GM21360 (cell line): ENCODE measurements around the gene CDH4.
"Not testable (repeated sequence)": the region's sequence is repeated elsewhere in the genome, so short reads cannot be mapped to it uniquely, and the experiment has no call there.

Experiments used
- ATAC-seq: cut with Tn5 transposase; IDR thresholded peaks from one replicate; pipeline ENCODE4 v1.9.1; 2021; ENCODE audit warnings: mild to moderate bottlenecking, moderate library complexity; ENCODE audit not compliant: unreplicated experiment

The CDH4 gene

DNA sequence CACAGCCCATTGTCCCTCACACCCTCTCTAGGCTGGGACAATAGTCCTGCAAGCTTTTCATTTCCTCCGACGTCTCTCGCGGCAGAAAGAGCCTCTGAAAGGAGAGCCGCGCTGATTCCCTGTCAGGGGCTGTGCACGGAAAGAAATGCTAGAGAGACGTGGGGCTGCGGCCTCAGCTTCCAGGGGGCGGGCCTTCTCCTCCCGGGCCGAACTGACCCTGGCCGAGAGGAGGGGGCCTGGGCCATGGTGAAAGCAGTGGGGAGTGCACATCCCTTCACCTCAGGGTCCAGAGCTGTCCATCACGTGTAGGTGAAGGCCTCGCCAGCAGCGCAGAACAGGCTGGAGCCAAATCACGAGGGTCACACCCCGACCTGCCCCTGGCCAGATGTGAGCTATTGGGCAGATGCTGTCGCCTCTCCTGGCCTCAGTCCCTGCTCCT is 593.2 kb downstream of the CDH4 start:
- no peak for ATAC-seq

DNA sequence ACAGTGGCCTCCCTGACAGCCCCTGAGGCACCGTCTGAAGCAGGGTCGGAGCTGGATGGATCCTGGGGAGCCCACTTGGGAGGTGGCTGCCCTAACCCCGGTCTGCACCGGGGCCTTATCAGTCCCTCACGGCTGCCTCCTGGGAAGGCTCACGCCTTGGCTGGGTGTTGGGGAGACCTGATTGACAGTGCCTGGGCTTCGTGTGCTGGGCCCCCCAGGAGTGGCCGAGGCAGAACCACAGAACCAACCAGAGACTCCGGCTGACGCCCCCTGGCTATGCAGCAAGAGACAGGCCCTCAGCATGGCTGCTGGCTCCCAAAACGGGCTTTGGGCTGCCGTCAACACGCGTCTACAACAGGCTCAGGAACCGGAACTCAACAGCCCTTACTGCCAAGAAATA is 594.0 kb downstream of the CDH4 start:
- ATAC-seq, result no peak

DNA sequence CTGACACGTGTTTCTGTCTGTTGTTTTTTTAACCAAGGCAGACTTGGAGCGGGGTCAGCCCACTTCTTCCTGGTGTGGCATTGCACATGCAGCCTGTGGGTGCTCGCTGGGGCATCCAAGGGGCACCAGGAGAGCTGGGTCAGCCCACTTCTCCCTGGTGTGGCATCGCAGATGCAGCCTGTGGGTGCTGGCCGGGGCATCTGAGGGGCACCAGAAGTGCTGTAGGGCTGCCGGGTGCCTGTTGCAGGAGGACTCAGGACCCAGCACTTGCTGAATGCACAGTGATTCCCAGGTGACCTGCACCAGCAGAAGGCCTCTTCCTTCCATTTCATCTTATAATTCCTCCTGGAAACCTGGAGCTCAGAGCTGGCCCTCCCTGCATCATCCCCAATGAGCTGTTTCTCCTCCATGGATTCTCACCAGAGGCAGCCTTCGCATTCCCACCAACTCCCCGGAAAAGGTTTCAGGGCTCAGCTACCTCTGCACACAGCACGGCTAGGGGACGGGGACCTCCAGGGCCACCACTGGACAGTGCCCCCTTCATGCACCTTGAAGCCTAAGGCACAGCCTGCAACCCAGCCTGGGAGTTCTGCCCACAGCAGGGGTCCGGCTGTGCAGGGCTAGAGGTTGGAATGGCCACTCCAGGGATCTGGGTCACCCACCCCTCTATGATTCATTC is 594.8 kb downstream of the CDH4 start:
- no peak for ATAC-seq

DNA sequence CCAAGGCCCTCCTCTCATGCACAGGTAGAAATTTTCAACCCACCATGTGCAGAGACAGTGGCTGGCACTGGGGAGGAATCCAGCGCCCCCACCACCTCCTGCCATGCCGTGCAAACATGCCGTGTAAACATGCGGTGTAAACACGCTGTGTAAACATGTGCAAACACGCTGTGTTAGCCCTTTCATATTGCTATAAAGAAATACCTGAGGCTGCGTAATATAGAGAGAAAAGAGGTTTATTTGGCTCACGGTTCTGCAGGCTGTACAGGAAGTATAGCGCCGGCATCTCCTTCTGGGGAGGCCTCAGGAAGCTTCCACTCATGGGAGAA is 595.3 kb downstream of the CDH4 start:
- ATAC-seq, result no peak

DNA sequence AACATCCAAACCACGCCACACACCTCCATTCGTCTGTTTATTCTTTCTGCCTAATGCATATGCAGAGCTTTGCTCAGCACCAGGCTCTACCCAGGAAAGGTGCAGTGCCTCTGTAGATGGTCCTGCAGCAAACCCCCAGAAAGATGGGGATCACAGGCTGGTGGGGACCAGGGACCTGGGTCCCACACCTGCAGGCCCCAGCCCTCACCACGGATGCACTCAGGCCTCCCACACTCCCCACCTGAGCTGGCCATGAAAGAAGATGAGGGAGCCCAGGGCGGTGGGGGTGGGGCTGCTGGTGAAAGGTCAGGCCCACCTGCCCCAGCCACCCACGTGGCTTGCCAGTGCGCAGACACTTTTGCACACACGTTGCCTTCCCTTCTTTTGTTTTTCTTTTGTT is 595.9 kb downstream of the CDH4 start:
- no peak for ATAC-seq

DNA sequence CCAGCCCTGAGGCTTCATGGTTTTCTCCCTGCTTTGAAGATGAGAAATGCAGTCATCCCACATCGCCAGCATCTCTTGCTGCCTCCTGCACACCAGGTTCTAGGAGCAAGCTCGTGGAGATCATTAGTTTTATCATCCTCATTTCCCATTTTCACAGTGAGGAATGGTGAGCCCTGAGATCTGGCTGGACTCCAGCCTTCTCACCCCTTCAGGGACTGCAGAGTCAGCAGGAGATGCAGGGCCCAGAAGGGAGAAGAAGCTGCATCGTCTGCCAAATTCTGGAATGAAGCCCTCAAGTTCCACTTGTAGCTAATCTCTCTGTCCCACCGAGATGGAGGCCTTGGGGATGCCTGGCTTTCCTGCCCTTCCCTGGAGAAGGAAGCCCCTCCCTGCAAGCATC is 596.8 kb downstream of the CDH4 start:
- ATAC-seq, result no peak

DNA sequence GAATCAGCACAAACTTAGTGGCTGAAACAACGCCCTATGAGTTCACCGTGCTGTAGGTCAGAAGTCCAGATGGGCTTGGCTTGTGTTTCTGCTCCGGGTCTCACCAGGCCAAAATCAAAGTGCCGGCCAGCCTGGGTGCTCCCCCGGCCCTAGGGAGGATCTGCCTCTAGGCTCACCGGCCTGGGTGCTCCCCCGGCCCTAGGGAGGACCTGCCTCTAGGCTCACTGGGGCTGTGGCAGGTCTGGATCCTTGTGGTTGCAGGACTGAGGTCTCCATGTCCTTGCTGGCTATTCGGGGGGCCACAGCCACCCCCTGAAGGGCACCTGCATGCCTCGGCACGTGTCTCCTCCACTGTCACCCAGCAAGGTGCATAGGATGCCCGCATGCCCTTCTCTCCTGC is 597.3 kb downstream of the CDH4 start:
- no peak for ATAC-seq

DNA sequence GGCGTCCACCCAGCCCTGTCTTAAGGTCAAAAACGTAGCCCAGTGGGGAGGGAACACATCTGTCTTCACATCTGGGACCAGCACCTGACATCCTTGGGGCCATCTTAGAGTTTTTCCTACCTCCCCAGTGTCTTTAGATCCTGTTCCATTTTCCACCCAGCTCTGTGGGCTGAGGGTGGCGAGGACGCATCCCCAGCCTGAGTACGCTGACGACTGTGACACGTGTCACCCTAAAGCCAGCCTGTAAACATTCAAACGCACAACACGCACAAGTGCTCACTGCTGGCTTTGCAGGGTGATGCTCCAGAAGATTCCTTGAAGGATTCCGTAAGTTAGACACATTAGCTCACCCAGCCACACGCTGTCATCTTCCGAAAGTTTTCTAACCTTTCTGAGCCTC is 597.8 kb downstream of the CDH4 start:
- ATAC-seq, result no peak

DNA sequence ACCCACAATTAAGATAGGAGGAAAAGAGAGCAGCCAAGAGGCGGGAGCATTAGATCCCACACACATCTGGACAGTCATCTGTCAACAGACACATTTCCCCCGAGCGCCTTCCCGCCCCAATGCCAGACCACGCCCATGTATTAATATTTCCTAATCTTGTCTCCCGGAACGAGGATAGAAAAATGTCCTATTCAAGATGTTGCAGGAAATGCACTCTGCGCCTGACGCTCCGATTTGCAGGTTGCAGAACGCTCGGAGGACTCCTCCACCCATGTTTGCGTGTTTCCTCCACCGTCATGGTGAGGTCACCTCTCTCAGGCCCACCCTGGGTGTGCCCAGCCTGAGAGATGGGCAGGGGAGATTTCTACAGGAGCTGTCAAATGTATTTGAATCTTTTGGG is 598.4 kb downstream of the CDH4 start:
- ATAC-seq, result no peak

DNA sequence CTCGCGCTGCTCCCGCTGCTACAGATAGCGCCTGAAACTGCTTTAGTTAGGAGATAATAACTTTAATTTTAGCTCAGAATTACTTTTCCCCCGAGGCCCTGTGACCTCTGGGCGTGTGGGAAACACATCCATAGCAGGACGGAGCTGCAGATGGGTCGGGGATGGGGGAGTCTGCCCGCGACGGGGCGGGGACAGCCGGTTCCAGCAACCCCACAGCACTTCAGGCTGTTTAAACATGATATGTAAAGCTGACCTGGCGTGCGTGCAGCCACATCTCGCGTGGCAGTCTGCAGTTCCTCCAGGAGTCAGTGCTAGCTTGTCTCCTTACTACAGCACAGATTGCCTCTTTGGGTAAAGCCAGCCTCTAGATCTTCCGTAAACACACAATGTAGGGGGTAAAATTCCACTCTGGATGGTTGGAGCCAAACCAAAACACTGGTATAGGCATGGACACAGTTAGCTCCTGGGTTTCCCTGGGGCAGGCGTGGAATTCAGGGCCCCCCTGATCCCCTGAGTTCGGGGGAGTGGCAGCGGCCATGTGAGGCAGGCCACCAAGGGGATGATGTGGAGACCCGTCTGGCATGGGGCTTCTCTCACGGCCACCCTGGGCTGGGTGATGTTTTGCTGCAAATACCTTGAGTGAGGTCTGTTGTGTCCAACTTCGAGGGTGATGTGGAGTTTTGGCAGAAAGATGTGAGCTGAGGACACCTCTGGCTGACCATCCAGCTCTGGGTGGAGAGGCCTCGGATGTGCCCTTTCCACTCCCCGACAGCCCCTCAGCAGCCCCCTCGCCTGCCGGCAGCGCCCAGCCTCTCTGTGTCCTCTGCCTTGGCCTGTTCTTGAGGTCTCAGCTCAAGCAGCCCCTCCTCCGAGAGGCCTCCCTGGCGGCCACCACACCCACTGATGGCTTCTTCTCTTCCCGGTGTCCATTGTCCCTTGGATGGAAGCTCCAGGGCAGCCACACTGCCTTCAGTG is 599.2 kb downstream of the CDH4 start:
- ATAC-seq, result no peak

DNA sequence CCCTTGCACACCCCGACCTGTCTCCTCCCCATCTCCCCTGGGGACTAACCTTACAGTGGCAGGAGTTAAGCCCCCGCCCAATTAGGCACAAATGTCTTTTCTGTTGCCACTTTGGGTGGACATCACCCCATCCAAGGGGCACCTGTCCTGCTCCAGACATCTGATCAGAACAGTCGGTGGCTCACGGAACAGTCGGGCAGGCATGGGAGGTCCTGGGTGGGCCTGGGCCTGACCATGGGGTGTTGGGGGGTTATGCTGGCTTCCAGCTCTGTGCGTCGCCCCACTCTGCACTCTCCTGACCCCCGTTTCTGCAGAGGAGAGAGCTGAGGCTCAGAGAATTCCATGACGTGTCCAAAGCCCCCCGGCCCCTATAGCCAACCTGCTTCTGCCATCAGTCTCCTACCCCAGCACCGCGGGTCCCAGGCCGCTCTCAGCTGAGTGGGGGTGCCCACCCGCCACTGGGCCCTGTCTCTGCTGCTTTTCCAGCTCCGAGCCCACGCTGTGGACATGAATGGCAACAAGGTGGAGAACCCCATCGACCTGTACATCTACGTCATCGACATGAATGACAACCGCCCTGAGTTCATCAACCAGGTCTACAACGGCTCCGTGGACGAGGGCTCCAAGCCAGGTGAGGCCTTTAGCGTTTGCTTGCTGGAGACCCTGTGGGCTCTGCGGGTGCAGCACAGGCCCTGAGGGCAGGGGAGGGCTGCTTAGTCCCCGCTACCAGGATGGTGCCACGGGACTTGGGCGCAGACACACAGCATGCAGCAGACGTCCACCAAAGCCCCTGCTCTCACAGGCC is 600.4 kb downstream of the CDH4 start:
- no peak for ATAC-seq

DNA sequence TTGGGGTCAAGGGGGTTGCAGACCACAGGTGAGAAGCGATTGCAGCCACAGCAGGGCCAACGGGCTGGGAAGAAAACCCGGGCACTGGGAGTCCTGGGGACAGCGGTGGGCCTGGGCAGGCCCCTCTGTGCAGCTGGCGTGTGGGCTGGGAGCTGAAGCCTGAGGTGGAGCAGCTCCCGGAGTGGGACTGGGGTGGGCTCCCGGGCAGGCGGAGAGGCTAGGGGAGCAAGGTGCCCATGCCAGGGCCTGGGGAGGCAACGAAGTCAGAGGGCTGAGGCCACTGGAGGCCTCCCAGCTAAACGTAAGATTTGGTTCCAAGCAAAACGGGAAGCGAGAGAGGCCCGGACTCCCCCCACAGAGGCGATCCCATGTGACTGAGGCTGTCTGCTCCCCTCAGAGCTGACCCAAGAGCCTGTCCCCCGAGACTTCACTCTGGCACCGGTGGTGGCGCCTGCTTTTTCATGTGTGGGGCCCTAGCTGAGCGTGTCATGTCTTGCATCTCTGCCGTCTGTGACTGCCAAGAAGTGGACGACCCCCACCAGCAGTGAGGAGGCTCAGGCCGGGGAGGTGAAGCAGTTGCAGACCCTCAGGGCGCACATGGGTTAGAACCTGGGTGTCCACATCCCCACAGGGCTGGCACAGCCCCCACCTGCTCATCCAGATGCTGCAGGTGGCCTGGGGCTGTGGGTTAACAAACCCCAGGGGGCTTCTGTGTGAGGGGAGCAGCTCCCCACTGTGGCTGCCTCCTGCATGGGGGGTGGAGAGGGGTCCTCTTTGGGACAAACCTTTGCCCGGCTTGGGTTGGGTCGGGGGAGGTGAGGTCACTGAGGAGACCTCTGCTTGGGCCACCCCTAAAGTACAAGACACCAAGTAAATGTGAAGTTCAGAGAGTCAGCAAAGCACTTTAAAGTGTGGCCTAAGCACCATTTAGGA is 601.3 kb downstream of the CDH4 start:
- ATAC-seq, result no peak

DNA sequence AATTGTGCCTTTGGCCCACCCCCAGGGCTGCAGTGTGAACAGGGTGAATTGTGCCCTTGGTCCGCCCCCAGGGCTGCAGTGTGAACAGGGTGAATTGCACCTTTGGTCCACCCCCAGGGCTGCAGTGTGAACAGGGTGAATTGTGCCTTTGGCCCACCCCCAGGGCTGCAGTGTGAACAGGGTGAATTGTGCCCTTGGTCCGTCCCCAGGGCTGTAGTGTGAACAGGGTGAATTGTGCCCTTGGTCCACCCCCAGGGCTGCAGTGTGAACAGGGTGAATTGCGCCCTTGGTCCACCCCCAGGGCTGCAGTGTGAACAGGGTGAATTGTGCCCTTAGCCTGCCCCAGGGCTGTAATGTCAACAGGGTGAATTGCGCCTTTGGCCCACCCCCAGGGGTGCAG is 602.5 kb downstream of the CDH4 start:
- not testable (repeated sequence) for ATAC-seq

DNA sequence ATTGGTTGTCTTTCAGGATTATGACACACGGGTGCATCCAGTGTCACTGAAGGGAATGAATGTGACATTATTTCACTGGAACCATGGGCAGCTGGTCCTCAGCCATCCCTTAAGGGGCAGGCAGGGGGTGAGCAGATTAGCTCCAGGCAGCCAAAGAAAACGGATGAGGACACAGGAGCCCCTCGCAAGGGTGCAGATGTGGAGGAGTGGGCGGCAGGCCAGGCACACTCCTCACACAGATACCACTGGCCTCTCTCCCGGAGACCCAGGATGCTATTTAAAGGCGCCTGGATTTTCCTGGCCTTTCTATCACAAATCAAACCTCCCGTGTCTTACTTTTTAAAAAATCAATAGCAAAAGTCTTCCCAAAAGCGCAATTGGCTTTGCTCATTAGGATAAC is 603.2 kb downstream of the CDH4 start:
- no peak for ATAC-seq

DNA sequence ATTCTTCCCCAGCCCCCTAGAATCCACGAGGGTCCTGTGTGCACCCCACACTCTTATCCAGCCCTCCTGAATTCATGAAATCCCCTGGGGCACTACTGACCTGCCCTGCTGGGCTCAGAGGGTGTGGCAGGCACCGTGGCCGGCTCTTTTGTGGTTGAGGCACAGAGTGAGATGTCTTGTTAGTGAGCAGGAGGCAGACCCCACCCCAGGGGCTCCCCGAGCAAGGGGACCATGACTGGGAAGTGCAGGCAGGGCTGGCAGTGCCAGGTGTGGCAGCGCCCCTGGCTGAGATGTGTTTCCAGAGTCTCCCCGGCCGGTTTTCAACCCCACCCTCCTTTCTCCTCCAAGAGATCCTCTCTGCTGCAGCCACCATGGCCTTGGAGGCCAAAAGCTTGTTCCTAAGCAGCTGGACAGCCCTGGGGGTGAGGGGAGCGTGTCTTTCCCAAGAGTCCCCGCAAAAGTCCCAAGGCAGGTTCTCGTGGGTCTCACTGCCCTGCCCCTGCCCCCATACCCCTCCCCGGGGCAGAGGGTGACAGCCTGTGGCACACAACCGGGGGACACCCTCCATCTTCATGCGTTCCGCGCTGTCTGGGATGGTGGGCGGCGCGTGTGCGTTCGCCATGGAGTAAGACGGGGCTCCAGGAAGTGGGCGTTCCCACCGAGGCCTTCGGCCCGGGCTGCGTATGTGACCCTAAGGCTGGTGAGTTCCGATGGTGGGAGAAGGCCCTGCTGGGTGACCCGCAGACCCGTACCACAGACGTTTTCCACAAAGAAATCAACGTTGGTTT is 604.8 kb downstream of the CDH4 start:
- ATAC-seq, result no peak

DNA sequence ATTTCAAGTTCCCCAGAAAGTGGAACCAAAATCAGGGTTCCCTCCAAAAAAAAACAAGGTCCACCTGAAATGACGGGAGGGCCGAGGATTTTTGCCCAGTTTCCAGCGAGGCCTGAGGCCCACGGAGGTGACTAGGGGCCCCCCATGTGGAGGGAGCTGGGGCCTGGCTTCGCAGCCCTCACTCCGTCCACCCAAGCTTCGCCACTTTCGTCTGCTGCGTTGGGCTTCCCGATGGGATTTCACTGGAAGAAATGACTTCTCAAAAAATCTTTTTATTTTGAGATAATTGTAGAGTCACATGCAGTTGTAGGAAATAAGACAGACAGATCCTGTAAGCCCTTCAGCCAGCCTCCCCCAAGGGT is 605.3 kb downstream of the CDH4 start:
- ATAC-seq, result no peak

DNA sequence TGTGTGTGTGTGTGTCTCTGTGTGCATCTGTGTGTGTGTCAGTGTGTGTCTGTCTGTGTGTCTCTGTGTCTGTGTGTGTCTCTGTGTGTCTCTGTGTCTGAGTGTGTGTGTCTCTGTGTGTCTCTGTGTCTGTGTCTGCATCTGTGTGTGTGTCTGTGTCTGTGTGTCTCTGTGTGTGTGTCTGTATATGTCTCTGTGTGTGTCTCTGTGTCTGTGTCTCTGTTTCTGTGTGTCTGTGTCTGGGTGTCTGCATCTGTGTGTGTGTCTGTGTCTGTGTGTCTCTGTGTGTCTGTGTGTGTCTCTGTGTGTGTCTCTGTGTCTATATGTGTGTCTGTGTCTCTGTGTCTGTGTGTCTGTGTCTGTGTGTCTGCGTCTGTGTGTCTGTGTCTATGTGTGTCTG is 605.8 kb downstream of the CDH4 start:
- ATAC-seq, result no peak

DNA sequence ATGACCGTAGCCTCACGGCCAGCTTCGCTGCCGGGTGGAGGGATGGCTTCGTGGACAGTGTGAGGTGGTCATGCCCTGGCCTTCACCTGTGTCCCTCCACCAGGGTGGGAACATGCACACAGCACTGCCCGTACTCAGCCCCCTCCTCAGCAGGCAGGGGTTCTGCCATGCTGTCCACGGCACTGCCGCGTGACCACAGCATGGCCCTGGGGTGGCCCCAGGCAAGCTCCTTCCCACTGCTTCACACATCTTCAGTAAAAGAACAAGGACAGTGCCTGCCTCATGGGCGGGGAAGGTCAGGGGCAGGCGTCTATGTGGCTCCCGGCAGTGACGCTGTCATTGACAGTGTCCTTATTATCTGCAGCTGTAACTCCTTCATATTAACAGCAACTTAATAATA is 607.7 kb downstream of the CDH4 start:
- ATAC-seq, result no peak

DNA sequence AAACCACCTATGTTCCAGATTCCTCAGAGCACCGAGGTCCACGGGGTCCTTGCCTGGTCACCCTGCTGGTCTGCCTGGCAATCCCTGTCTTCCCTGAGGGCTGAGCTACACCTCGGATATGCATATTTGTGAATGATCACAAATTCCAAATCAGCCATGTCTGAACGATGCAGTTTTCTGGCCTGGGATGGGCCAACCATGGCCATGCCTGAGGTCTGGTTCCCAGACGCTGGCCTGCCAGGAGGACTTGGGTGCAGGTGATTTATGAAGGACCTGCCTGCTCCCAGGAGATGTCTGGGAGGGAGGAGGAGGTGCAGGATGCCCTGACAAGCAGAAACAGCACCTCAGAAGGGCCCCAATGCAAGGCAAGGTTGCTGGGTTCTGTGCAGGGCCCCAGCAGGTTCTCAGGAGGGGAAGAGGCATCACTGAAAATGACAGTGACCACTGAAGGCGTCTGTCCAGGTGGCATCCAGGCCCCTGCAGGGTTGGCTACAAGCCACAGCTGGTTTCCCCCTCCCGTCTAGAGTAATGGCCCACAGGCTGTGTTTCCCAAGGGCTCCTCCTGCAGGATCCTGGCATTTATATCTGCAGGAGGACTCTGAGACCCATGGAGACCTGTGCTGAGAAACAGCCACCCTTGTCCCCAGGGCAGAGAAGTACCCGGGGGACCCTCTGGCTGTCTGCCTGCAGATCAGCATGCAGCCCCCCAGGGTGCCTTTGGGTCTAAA is 608.4 kb downstream of the CDH4 start:
- no peak for ATAC-seq
